Esophagus muscularis mucosa (tissue), 4 donors: Measurements from ENCODE around the gene DHRS3. TPM values are rescaled to one million over a fixed set of nuclear protein-coding genes. Genes with fewer than 3 reads are reported as not detected.

Experiments
- DNase-seq: peaks from one replicate; pipeline ENCODE4 v3.0.0-alpha.2; 2017; ENCODE audit errors: extremely low spot score
- H3K27ac ChIP-seq, 4 donors: fragments of 200-600 bp; sonication (generic); replicated peaks in 1 of 4; 1 replicate in 3 of 4; 2 replicates in 1 of 4; pipeline ENCODE4 v1.5.1; 2016 to 2019; ENCODE audit warnings: mild to moderate bottlenecking in 1 of 4
- H3K27me3 ChIP-seq, 4 donors: fragments of 200-600 bp; sonication (generic); one replicate each; pipeline versions ENCODE4 v1.5.1 to v1.6.0; 2016 to 2019
- H3K36me3 ChIP-seq, 4 donors: fragments of 200-600 bp; sonication (generic); one replicate each; pipeline ENCODE4 v1.5.1; 2016 to 2019
- H3K4me1 ChIP-seq, 4 donors: fragments of 200-600 bp; sonication (generic); one replicate each; pipeline ENCODE4 v1.5.1; 2016 to 2019
- H3K4me3 ChIP-seq, 4 donors: fragments of 200-600 bp; sonication (generic); 1 replicate in 2 of 4; 2 replicates in 2 of 4; pipeline ENCODE4 v1.5.1; 2016 to 2019; ENCODE audit warnings: mild to moderate bottlenecking in 4 of 4, moderate library complexity in 1 of 4
- H3K9me3 ChIP-seq, 4 donors: fragments of 200-600 bp; sonication (generic); 1 replicate in 3 of 4; 2 replicates in 1 of 4; pipeline ENCODE4 v1.5.1; 2016 to 2019
- CTCF ChIP-seq, 3 experiments: fragments of 200-600 bp in 2 of 3; fragments of 450-650 bp in 1 of 3; sonication (generic) in 2 of 3; IDR thresholded peaks; one replicate each; pipeline ENCODE4 v1.5.1; 2017 to 2019; ENCODE audit warnings: antibody characterized with exemption in 3 of 3, mild to moderate bottlenecking in 2 of 3, moderate library complexity in 1 of 3
- EP300 ChIP-seq: sonication (generic); formaldehyde crosslinking; IDR thresholded peaks from one replicate; pipeline ENCODE4 v1.6.1; 2017; ENCODE audit warnings: antibody characterized with exemption
- POLR2A ChIP-seq: fragments of 450-650 bp; IDR thresholded peaks from one replicate; pipeline ENCODE4 v1.6.1; 2017; ENCODE audit warnings: antibody characterized with exemption, moderate library complexity, mild to moderate bottlenecking, low read depth
- POLR2AphosphoS5 ChIP-seq, 2 donors: sonication (generic); formaldehyde crosslinking; IDR thresholded peaks; one replicate each; pipeline ENCODE4 v1.6.1; 2017; ENCODE audit warnings: antibody characterized with exemption in 2 of 2
- WGBS: methylation state at CpG from one replicate; pipeline ENCODE4 v1.1.5; 2018; 5-methylcytosine and 5-hydroxymethylcytosine counted together
- intact Hi-C: fragments of 100-400 bp; cut with DNase I; formaldehyde crosslinking; loops from one replicate; pipeline ENCODE4 v1.15.1; 2023
- total RNA-seq, 4 donors: library from RNA; depleted of rRNA; stranded (reverse); fragments of >200 nt; gene quantifications; one replicate each; pipeline versions ENCODE4 v1.1.0 to v1.2.1, GENCODE V29; 2016

The DHRS3 gene
- total RNA-seq, 4 donors from 2014 or later: 130 to 237 (median 200) TPM

GRCh38 chr1:12644829-12645228, 26.8 kb upstream of the DHRS3 start:
- H3K27me3 ChIP-seq: no peaks in the 10 kb centered on the region
- H3K4me3 ChIP-seq: no peak overlapping the region
- no peak for DNase-seq
- peaks cover 0 to 19% (median 15%) of the 10 kb centered on the region in 4 donors for H3K9me3 ChIP-seq
- TF ChIP-seq EP300 (no peak), POLR2AphosphoS5 (IDR thresholded peaks at IDR 0.05) (no peak), CTCF (IDR thresholded peaks at IDR 0.05) (no peak), POLR2A (no peak)
- intact Hi-C loops: no loop called here
- WGBS: 90% methylated on average over 2 of the region's 2 CpGs
- no peak overlapping the region for H3K27ac ChIP-seq
- H3K36me3 ChIP-seq: no peaks in the 10 kb centered on the region
- peaks cover 0 to 3% (median 0%) of the 10 kb centered on the region in 4 donors for H3K4me1 ChIP-seq

- intact Hi-C loops: no loop called here
- no peak for DNase-seq
- TF ChIP-seq CTCF (IDR thresholded peaks at IDR 0.05) (no peak), EP300 (no peak), POLR2A (no peak), POLR2AphosphoS5 (IDR thresholded peaks at IDR 0.05) (no peak)
- Histone ChIP-seq H3K27ac (no peak overlapping the region), H3K27me3 (no peaks in the 10 kb centered on the region), H3K9me3 (peaks cover 0 to 25% (median 21%) of the 10 kb centered on the region in 4 donors), H3K4me3 (no peak overlapping the region), H3K36me3 (no peaks in the 10 kb centered on the region), H3K4me1 (no peaks in the 10 kb centered on the region)
- 100% methylated on average over 2 of the region's 2 CpGs for WGBS
These were observed 26.2 kb upstream of the DHRS3 start for GRCh38 chr1:12644237-12644636.

- no peaks in the 10 kb centered on the region for H3K4me1 ChIP-seq
- H3K9me3 ChIP-seq: peaks cover 0 to 27% (median 23%) of the 10 kb centered on the region in 4 donors
- no peaks in the 10 kb centered on the region for H3K36me3 ChIP-seq
- no peak for TF ChIP-seq POLR2AphosphoS5 (IDR thresholded peaks at IDR 0.05)
- WGBS: 95% methylated on average over 7 of the region's 7 CpGs
- intact Hi-C loops: no loop called here
- H3K4me3 ChIP-seq: no peak within 1 kb of the TSS
- H3K27me3 ChIP-seq: no peaks in the 10 kb centered on the region
- DNase-seq: no peak
- no peak within 1 kb of the TSS for H3K27ac ChIP-seq
These were observed 25.8 kb upstream of the DHRS3 start, which contains the start of gene AADACL4 for GRCh38 chr1:12643785-12644184. Gene AADACL4, plus strand, starts transcription at chr1:12644085. Its CDS starts 462 bp downstream, at chr1:12644547.

GRCh38 chr1:12643079-12643478, 25.1 kb upstream of the DHRS3 start:
- Histone ChIP-seq H3K27ac (no peak overlapping the region), H3K4me1 (no peaks in the 10 kb centered on the region), H3K4me3 (no peak overlapping the region), H3K36me3 (no peaks in the 10 kb centered on the region), H3K9me3 (peaks cover 0 to 27% (median 23%) of the 10 kb centered on the region in 4 donors), H3K27me3 (no peaks in the 10 kb centered on the region)
- intact Hi-C loops: no loop called here
- no peak for TF ChIP-seq POLR2AphosphoS5 (IDR thresholded peaks at IDR 0.05)
- TF ChIP-seq POLR2A: no peak
- TF ChIP-seq CTCF (IDR thresholded peaks at IDR 0.05): no peak
- TF ChIP-seq EP300: no peak
- 93% methylated on average over 2 of the region's 2 CpGs for WGBS
- no peak for DNase-seq

- H3K27me3 ChIP-seq: peaks cover 0 to 6% (median 0%) of the 10 kb centered on the region in 4 donors
- H3K27ac ChIP-seq: no peak overlapping the region
- no peak for TF ChIP-seq POLR2AphosphoS5 (IDR thresholded peaks at IDR 0.05)
- no peak for TF ChIP-seq POLR2A
- TF ChIP-seq CTCF (IDR thresholded peaks at IDR 0.05): no peak
- no peak for TF ChIP-seq EP300
- no peaks in the 10 kb centered on the region for H3K36me3 ChIP-seq
- no peak overlapping the region for H3K4me3 ChIP-seq
- H3K4me1 ChIP-seq: peaks cover 0 to 11% (median 7%) of the 10 kb centered on the region in 4 donors
- peaks cover 0 to 27% (median 23%) of the 10 kb centered on the region in 4 donors for H3K9me3 ChIP-seq
- DNase-seq: no peak
- intact Hi-C loops: no loop called here
These were observed 22.9 kb upstream of the DHRS3 start for GRCh38 chr1:12640958-12641272.
